Effector memory CD4-positive, alpha-beta T cell (primary cell): ENCODE data around the gene C19orf47.

Experiments
- DNase-seq, 3 donors: peaks; one replicate each; pipeline ENCODE4 v3.0.0-alpha.2; 2020
- H3K27ac ChIP-seq: 2 replicates; pipeline ENCODE4 v1.7.0; 2013; ENCODE audit warnings: mild to moderate bottlenecking, low read length, moderate library complexity; ENCODE audit not compliant: insufficient read depth, poor library complexity, severe bottlenecking
- H3K27me3 ChIP-seq: replicated peaks from 2 replicates; pipeline ENCODE4 v1.7.0; 2013; ENCODE audit warnings: mild to moderate bottlenecking, low read length; ENCODE audit not compliant: insufficient read depth, control insufficient read depth, poor library complexity, severe bottlenecking
- H3K36me3 ChIP-seq: 2 replicates; pipeline ENCODE4 v1.7.0; 2013; ENCODE audit warnings: mild to moderate bottlenecking, low read length, moderate library complexity; ENCODE audit not compliant: control insufficient read depth, insufficient read depth
- H3K4me1 ChIP-seq: 2 replicates; pipeline ENCODE4 v1.7.0; 2013; ENCODE audit warnings: low read length, mild to moderate bottlenecking; ENCODE audit not compliant: control insufficient read depth, insufficient read depth, poor library complexity, severe bottlenecking
- H3K4me3 ChIP-seq: 2 replicates; pipeline ENCODE4 v1.7.0; 2013; ENCODE audit warnings: low read length, low read depth, mild to moderate bottlenecking; ENCODE audit not compliant: insufficient read depth, poor library complexity, severe bottlenecking
- H3K9me3 ChIP-seq: 2 replicates; pipeline ENCODE4 v1.7.0; 2013; ENCODE audit warnings: mild to moderate bottlenecking, low read length, moderate library complexity; ENCODE audit not compliant: control insufficient read depth

C19orf47 gene

DNA sequence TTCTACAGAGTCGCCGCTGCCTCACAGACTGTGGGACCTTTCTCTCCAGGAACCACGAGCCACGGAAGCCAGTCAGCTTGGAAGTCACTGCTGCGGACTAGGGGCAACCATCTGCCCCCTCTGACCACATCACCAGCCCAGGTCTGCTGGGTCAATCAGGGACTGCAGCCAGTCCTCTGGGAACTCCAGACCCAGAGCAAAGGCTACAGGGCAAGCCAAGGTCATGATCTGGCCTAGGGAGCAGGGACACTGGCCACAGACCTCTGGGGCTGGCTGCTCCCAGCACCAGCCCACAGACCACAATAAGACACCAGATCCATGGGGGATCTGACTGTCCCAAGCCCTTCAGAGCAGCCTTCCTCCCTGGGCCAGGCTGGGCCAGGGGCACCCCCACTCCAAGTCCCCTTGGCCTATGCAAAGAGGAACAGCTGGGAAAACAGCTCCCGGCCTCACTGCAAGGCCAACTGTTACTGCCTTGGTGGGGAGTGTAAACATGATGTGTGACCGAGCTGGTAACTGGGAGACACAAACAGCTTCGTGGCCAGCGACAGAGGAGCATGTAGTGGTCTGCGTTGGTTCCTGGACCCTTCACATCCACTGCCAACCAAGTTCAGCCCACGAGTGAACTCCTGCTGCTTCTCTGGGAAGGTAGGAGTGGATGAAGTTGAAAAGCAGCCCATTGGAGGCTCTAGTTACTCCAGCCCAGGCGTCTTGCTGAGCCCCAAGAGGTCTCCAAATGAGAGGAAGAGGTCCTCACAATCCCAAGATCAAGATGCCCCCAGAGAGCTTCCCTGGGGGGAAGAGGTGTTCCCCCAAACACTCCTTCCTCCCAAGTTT lies 64.6 kb downstream of the C19orf47 start:
- no peaks in the 10 kb centered on the region for H3K27me3 ChIP-seq
- no peak for DNase-seq
- no peaks in the 10 kb centered on the region for H3K9me3 ChIP-seq
- peaks cover 23% of the 10 kb centered on the region for H3K4me1 ChIP-seq
- H3K36me3 ChIP-seq, result peaks cover 5% of the 10 kb centered on the region
- H3K4me3 ChIP-seq, result peak overlapping the region; percentile 82
- H3K27ac ChIP-seq, result peak overlapping the region; percentile 86

DNA sequence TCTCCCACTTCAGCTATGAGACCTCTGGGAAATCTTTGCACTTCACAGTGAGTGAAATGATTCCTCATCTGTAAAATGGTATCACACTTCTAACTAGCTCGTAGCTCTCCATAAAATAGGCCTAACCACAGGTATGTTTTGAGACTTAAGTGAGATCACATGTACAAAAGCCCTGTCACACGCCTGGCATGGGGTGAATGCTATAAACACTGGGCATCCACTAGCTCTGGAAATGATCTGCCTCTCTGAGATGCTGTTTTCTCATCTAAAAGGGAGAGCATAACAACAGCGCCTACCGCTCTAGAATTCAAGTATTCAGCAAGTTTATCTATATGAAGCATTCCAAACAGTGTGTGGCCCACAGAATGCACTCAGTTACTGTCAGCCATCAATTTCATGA lies 65.3 kb downstream of the C19orf47 start:
- no peak overlapping the region for H3K4me3 ChIP-seq
- H3K27me3 ChIP-seq, result no peaks in the 10 kb centered on the region
- H3K4me1 ChIP-seq, result peaks cover 23% of the 10 kb centered on the region
- H3K27ac ChIP-seq, result no peak overlapping the region
- H3K9me3 ChIP-seq, result no peaks in the 10 kb centered on the region
- DNase-seq, result no peak
- peaks cover 5% of the 10 kb centered on the region for H3K36me3 ChIP-seq

DNA sequence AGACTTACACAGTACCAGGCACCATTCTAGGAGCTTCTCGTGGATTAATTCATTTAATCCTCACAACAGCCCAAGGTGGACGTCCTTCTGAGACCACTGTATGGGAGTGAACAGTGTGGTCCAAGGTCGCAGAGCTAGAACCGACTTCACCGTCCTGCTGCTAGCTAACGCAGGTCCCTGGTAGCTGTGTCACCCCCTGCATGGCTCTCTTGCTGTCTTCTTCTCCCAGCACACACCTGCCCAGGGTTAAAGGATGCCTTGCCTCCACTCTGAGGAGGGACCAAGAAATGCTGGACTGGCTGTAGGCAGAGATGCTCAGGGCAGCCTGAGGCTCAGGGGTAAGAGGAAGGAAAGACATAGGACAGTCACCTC lies 66.0 kb downstream of the C19orf47 start:
- Histone ChIP-seq H3K27ac (no peak overlapping the region), H3K4me3 (no peak overlapping the region)

DNA sequence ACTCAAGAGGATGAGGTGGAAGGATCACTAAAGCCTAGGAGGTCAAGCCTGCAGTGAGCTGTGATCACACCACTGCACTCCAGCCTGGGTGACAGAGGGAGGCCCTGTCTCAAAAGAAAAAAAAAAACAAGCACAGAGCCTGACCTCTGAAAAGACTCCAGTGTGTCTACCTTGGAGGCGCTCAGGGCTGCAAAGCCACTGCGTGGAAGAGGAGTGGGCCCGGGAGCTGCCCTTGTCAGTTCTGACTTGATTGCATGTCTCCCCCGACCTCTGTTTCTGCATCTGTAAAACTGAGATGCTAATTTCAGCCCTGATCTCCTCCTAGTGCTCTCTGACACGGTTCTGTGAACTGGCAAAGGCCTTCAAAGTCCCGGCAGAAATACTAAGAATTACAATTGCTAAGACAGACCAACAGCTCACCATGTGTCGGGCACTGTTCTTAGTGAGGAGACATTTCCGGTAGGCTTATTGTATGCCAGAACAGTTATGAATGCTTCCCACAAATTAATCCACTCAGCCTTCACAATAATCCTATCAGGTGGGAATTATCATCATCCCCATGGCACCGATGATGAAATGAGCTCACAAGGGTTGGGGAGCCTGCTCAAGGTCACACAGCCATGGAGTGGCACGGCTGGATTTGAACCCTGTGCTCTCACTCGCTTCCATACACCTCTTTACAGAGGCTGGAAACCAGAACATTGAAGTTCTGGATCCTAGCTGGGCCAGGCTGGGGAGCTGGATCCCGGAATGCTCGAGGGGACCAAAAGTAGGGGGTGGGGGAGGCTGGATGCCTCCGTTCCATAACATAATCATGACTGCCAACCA lies 66.6 kb downstream of the C19orf47 start:
- H3K9me3 ChIP-seq, result no peaks in the 10 kb centered on the region
- H3K4me1 ChIP-seq, result peaks cover 23% of the 10 kb centered on the region
- H3K36me3 ChIP-seq, result peaks cover 5% of the 10 kb centered on the region
- H3K27ac ChIP-seq, result no peak overlapping the region
- H3K27me3 ChIP-seq, result no peaks in the 10 kb centered on the region
- DNase-seq, result no peak
- H3K4me3 ChIP-seq, result no peak overlapping the region

More for the DNA sequence above, 66.0 kb downstream of the C19orf47 start:
- Histone ChIP-seq H3K27me3 (no peaks in the 10 kb centered on the region), H3K4me1 (peaks cover 23% of the 10 kb centered on the region), H3K9me3 (no peaks in the 10 kb centered on the region), H3K36me3 (peaks cover 5% of the 10 kb centered on the region)
- no peak for DNase-seq

DNA sequence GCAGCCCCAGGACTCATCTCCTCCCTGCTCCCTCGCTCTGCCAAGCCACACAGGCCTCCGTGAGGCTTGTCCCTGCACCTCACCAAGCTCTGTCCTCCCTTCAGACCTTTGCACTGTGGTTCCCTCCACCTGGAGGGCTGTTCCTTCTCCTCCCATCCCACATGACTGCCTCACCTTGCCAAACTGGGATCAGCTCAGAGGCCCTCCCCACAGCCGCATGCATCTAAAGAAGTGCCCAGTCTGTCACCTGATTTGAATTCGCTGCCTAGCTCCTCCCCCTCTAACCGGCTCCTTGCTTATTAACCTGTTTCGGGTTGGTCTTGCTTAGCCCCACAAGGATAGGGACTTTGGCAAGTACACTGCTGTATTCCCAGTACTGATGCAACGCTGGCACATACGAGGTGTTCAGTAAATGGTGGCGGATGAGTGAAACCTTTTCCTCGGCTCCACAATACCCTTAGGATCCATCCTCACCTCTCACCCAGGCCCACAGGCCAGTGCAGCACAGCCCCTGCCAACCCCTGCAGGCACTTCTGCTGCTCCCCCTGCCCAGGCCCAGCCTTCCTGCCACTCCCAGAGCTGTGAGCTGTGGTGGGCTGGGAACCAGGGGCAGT lies 67.5 kb downstream of the C19orf47 start:
- Histone ChIP-seq H3K4me3 (no peak overlapping the region), H3K36me3 (peaks cover 5% of the 10 kb centered on the region), H3K4me1 (peaks cover 18% of the 10 kb centered on the region), H3K27me3 (no peaks in the 10 kb centered on the region), H3K9me3 (no peaks in the 10 kb centered on the region), H3K27ac (no peak overlapping the region)
- DNase-seq, result no peak

DNA sequence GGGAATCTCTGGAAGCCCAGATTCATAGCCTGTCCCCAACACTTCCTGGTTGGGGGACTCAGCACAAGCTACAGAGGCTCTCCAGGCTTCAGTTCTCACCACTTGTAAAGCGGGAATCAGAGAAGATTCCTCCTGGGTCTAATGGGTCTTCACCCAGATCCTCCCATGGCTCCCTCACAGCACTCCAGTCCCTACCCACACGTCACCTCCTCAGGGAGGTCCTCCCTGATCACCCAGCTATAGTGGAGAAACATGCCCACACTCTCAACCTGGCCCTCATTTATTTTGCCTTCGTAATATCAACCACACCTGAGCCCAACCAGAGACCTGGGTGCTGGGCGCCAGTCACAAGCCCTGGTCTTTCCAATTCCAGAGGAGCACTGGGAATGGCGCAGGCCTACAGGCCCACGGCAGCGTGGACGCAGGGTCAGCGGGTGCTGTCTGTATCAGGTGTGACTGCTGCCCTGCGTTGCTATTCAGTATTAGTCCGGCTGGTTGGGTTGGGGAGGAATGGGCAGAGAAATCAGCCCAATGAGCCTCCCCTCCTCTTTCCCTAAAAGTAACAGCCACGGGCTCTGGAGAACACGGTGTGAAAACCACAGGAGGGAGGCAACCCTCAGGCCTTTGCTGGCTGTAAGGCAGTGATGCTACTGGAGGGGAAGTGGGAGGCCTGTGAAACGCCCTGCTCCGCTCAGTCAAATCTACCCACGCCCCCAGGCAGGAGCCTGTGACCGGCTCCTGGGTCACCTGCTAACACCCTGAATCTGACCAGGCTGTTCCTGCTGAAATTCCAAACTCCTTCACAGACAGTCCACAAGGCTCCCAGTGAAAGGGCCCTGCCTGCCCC lies 68.2 kb downstream of the C19orf47 start:
- Histone ChIP-seq H3K27me3 (no peaks in the 10 kb centered on the region), H3K9me3 (no peaks in the 10 kb centered on the region), H3K4me3 (no peak overlapping the region), H3K4me1 (peaks cover 20% of the 10 kb centered on the region), H3K36me3 (peaks cover 5% of the 10 kb centered on the region), H3K27ac (no peak overlapping the region)
- no peak for DNase-seq

DNA sequence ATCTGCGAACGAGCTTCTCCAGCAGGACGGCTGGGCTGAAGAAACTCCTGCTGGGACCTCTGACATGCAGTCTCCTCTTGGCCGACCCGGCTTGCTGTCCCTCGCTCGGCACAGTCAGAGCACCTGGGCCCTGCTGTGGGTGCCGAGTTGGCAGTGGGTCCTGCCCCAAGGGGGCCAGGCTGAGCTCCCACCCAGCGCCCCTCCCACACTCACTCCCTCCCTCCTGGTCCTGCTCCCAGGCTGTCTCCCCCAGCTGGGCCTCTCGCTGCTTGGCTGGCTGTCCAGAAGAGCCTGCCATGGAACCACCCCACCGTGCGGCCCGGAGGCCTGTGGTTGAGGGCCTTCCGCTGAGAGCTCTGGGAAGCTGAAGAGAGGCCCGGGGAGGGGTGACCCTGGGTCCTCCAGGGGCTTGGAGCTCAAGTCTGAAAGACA lies 69.1 kb downstream of the C19orf47 start:
- H3K4me1 ChIP-seq, result peaks cover 23% of the 10 kb centered on the region
- H3K36me3 ChIP-seq, result peaks cover 5% of the 10 kb centered on the region
- DNase-seq, result no peak
- no peak overlapping the region for H3K4me3 ChIP-seq
- no peaks in the 10 kb centered on the region for H3K27me3 ChIP-seq
- H3K27ac ChIP-seq, result no peak overlapping the region
- no peaks in the 10 kb centered on the region for H3K9me3 ChIP-seq

DNA sequence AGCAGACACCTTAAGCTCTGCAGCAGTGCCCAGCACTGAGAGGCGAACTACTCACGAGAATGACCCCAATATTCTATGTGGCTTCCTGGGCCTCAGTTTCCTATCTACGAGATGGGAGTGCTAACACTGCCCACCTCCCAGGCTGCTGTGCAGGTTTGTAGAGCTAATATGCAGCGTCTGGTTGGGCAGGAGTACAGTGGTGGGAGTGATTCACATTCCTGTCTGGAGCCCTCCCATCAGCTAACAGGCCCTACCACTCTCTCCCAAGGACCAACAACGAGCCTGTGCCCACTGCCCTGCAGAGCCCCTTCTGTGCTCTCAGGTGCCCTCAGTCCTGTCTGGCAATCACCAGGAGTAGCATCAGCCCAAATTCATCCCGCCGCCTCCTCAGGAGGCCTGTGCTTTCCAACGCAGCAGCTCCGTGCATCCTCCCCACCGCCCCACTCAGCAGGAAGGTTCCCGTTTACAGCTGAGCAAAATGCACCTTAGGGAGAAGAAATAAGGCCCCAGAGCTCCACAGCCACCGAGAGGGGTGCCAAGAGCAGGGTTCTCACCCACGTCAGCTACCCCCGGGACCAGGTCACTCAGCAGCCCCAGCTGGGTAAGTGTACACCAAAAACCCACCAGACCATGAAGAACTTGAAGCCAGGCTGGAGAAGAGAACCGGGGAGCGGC lies 69.7 kb downstream of the C19orf47 start:
- Histone ChIP-seq H3K4me1 (peaks cover 17% of the 10 kb centered on the region), H3K4me3 (no peak overlapping the region), H3K36me3 (peaks cover 5% of the 10 kb centered on the region), H3K27me3 (no peaks in the 10 kb centered on the region), H3K27ac (no peak overlapping the region), H3K9me3 (no peaks in the 10 kb centered on the region)
- DNase-seq, result no peak
